Activated CD8-positive, alpha-beta memory T cell treated with anti-CD3 and anti-CD28 coated beads for 1 hour (primary cell): Measurements from ENCODE around the gene PSKH1.

Source experiments
- DNase-seq, 2 donors: peaks; one replicate each; pipeline ENCODE4 v3.0.0-alpha.2; 2020; ENCODE audit warnings: low read depth in 1 of 2; ENCODE audit errors: extremely low read depth in 1 of 2

PSKH1 gene

GRCh38 chr16:67923414-67924116 is 30.5 kb downstream of the PSKH1 start:
- DNase-seq = no peak

GRCh38 chr16:67924140-67924906 is 31.3 kb downstream of the PSKH1 start:
- no peak for DNase-seq

GRCh38 chr16:67926181-67926750 is 33.2 kb downstream of the PSKH1 start:
- DNase-seq = no peak

- no peak for DNase-seq
Measured at GRCh38 chr16:67927131-67927941, 34.3 kb downstream of the PSKH1 start.

GRCh38 chr16:67928147-67928546 is 35.1 kb downstream of the PSKH1 start:
- no peak for DNase-seq

GRCh38 chr16:67928561-67929364 is 35.7 kb downstream of the PSKH1 start:
- peak; percentile 44 to 57 for DNase-seq

- DNase-seq = no peak
Measured at GRCh38 chr16:67930191-67930590, 37.1 kb downstream of the PSKH1 start.

- DNase-seq = no peak
Measured at GRCh38 chr16:67930678-67931211, 37.7 kb downstream of the PSKH1 start.

- no peak for DNase-seq
Measured at GRCh38 chr16:67931712-67932461, 38.8 kb downstream of the PSKH1 start, which contains the start of gene CTRL. CTRL (minus strand) TSS chr16:67931862; CDS start chr16:67931852, 10 bp downstream.

GRCh38 chr16:67932462-67932840 is 39.4 kb downstream of the PSKH1 start:
- DNase-seq = no peak

- no peak for DNase-seq
Measured at GRCh38 chr16:67933805-67934204, 40.8 kb downstream of the PSKH1 start.

GRCh38 chr16:67934306-67935100 is 41.4 kb downstream of the PSKH1 start:
- no peak for DNase-seq

- no peak for DNase-seq
Measured at GRCh38 chr16:67935101-67935401, 42.0 kb downstream of the PSKH1 start.

- DNase-seq = peak; percentile 82 to 84
Measured at GRCh38 chr16:67935402-67936123, 42.5 kb downstream of the PSKH1 start.

GRCh38 chr16:67936124-67936879 is 43.2 kb downstream of the PSKH1 start, which contains the start of gene PSMB10:
PSMB10 (minus strand) TSS chr16:67936850; CDS start chr16:67936749, 101 bp downstream.
- peak; percentile 10 to 21 for DNase-seq

GRCh38 chr16:67936880-67937605 is 44.0 kb downstream of the PSKH1 start:
- DNase-seq = peak in 1 of 2 donors; percentile 49
